ENCODE measurements around the gene ROR2.

The ROR2 gene

GRCh38 chr9:91741522-91741921, 208.5 kb downstream of the ROR2 start:
- no peak overlapping the region for H3K4me3 Mint-ChIP-seq
- H3K27ac Mint-ChIP-seq: no peak overlapping the region
- H3K9me3 Mint-ChIP-seq: no peaks in the 10 kb centered on the region
- H3K36me3 Mint-ChIP-seq (ENCODE audit: low read depth): peaks cover 28% of the 10 kb centered on the region
- TF ChIP-seq CTCF (IDR thresholded peaks at IDR 0.05; ENCODE audit: unreplicated experiment in 3 of 3): no peak
- H3K4me1 Mint-ChIP-seq: peaks cover 5% of the 10 kb centered on the region
- no peaks in the 10 kb centered on the region for H3K27me3 Mint-ChIP-seq (ENCODE audit: low read depth)

DNA sequence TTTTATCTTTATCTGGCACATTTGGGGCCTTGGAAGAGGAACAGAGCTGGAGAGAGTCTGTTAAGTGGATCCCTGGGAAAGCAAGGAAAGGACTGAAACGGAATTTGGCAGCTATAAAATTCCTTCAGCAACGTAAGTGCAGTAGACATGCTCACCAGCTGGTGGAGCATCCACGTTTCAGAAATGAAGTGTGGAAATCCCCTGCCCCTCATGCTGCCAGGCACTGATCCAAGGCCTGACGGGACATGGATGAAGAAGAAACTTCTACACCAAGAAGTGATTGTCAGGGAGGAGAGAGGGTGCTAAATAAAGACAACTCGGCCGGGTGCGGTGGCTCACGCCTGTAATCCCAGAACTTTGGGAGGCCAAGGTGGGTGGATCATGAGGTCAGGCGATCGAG, 209.3 kb downstream of the ROR2 start:
- peak overlapping the region in 2 of 3 experiments; percentile 27 to 64 for H3K27ac Mint-ChIP-seq
- peaks cover 31% of the 10 kb centered on the region for H3K36me3 Mint-ChIP-seq (ENCODE audit: low read depth)
- H3K4me3 Mint-ChIP-seq: no peak overlapping the region
- no peaks in the 10 kb centered on the region for H3K9me3 Mint-ChIP-seq
- H3K4me1 Mint-ChIP-seq: peaks cover 5% of the 10 kb centered on the region
- TF ChIP-seq CTCF (IDR thresholded peaks at IDR 0.05; ENCODE audit: unreplicated experiment in 3 of 3): peak in 2 of 3 experiments; percentile 23 to 26
- no peaks in the 10 kb centered on the region for H3K27me3 Mint-ChIP-seq (ENCODE audit: low read depth)

- no peaks in the 10 kb centered on the region for H3K9me3 Mint-ChIP-seq
- no peak overlapping the region for H3K27ac Mint-ChIP-seq
- H3K36me3 Mint-ChIP-seq (ENCODE audit: low read depth): peaks cover 26% of the 10 kb centered on the region
- H3K4me1 Mint-ChIP-seq: peaks cover 10% of the 10 kb centered on the region
- no peak for TF ChIP-seq CTCF (IDR thresholded peaks at IDR 0.05; ENCODE audit: unreplicated experiment in 3 of 3)
- no peaks in the 10 kb centered on the region for H3K27me3 Mint-ChIP-seq (ENCODE audit: low read depth)
- H3K4me3 Mint-ChIP-seq: no peak overlapping the region
Observed at GRCh38 chr9:91736898-91737601, 213.0 kb downstream of the ROR2 start.

DNA sequence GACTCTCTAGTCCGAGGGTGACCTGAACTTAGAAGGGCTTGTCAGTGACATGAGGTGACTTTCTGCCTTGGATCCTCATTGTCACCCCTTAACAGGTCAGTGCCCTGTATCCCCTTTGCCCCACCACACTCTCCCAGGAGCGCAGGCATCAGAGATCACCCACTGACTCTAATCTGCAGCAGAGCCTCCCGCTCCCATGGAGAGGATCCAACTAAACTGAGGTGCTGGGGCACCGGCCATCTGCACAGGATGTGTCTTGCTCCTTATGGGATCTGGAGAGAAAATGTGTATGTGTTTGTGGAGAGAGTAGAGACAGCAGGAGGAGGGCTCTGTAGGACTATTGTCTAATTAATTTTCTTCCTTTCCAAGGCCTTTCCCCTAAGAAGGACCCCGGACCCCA, 213.7 kb downstream of the ROR2 start:
- H3K4me1 Mint-ChIP-seq: peaks cover 10% of the 10 kb centered on the region
- TF ChIP-seq CTCF (IDR thresholded peaks at IDR 0.05; ENCODE audit: unreplicated experiment in 3 of 3): no peak
- no peaks in the 10 kb centered on the region for H3K27me3 Mint-ChIP-seq (ENCODE audit: low read depth)
- peaks cover 22% of the 10 kb centered on the region for H3K36me3 Mint-ChIP-seq (ENCODE audit: low read depth)
- no peaks in the 10 kb centered on the region for H3K9me3 Mint-ChIP-seq
- H3K27ac Mint-ChIP-seq: no peak overlapping the region
- no peak overlapping the region for H3K4me3 Mint-ChIP-seq

- peaks cover 32% of the 10 kb centered on the region for H3K36me3 Mint-ChIP-seq (ENCODE audit: low read depth)
- no peaks in the 10 kb centered on the region for H3K27me3 Mint-ChIP-seq (ENCODE audit: low read depth)
- TF ChIP-seq CTCF (IDR thresholded peaks at IDR 0.05; ENCODE audit: unreplicated experiment in 3 of 3): no peak
- no peaks in the 10 kb centered on the region for H3K9me3 Mint-ChIP-seq
- peaks cover 5% of the 10 kb centered on the region for H3K4me1 Mint-ChIP-seq
- H3K4me3 Mint-ChIP-seq: no peak overlapping the region
- H3K27ac Mint-ChIP-seq: peak overlapping the region in 1 of 3 experiments; percentile 53
Observed at GRCh38 chr9:91735049-91735448, 215.0 kb downstream of the ROR2 start.

DNA sequence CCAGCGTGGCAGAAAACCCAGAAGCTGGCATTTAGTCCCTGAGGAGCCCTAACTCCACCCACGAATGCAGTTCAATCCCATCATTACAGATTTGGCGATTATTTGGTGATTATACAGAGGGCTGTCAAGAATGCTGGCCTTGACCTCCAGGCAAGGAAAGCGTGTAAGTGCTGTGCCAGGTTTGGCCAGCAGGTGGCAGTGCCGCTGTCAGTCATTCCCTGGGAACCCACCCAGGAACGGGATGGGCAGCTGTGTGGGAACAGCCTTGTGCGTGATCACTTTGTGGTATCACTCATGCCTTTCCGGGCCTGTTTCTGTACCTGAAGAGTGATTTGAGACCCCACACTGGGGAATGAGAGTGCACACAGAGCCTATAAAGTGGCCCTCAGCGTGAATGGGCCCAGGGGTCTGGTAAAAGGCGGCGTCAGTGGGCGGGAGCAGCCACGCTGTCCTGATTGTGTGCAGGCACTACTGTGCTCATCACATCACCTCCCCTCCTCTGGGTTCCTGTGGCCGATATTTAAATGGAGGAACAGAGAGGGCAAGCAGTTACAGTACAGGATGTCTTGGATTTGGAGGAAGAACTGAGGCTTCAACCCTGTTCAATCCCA, 215.6 kb downstream of the ROR2 start:
- TF ChIP-seq CTCF (IDR thresholded peaks at IDR 0.05; ENCODE audit: unreplicated experiment in 3 of 3): peak; percentile 91 to 95 (median 92)
- Mint-ChIP-seq H3K36me3 (ENCODE audit: low read depth) (peaks cover 37% of the 10 kb centered on the region), H3K9me3 (no peaks in the 10 kb centered on the region), H3K27me3 (ENCODE audit: low read depth) (no peaks in the 10 kb centered on the region), H3K4me3 (no peak overlapping the region), H3K27ac (peak overlapping the region in 2 of 3 experiments; percentile 33 to 53), H3K4me1 (peaks cover 5% of the 10 kb centered on the region)
